GM10847 (cell line): ENCODE results near the gene BOD1L1.

Experiments
- POLR2A ChIP-seq: IDR thresholded peaks from 2 replicates; pipeline ENCODE4 v1.6.1; 2011; ENCODE audit not compliant: insufficient read length; ENCODE audit errors: extremely low read depth

Gene BOD1L1

GRCh38 chr4:13539619-13540445 is 87.7 kb downstream of the BOD1L1 start:
- no peak for TF ChIP-seq POLR2A

DNA sequence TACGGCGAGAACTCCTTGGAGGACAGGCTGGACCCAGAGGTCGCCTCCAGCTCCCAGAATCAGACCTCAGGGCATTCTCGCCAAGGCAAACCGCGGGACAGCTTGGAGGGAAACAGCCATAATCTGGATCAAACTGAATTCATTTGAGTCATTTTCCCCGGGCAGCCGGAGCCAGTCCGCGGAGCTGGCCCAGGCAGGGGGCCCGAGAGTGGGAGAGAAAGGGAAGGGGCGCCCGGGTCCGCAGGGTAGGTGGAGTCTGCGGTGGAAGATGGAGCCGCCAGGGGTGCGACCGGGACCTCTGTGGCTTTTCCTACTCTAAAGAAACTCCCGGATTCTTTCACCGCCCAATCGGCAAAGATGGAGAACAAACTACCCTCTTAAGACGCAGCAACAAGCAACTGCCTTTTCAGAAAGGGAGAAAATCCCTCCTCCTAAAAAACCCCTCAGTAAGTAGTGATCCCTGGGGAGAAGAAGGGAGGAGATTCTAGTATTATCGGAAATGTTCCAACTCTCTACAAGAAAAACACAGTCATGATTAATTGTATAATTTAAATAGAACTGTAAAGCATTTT is 88.4 kb downstream of the BOD1L1 start:
- TF ChIP-seq POLR2A: no peak

GRCh38 chr4:13538427-13538973 is 89.0 kb downstream of the BOD1L1 start:
- no peak for TF ChIP-seq POLR2A

DNA sequence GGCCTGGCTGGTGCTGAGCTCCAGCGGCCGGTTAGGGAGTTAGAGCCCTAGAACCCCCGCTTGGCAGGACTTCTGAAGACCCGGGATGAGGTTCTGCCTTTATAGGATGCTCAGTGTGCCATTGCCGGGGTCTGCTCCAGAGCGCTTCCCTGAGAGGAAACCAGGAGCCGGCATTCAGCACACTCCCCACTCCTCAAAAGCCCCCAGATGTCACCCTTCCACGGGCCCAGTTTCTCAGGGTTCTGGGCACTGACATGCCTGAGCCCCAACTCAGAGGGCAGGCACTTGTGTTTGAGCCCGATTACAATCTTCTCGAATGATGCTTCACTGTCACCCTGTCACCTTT is 89.7 kb downstream of the BOD1L1 start:
- no peak for TF ChIP-seq POLR2A

GRCh38 chr4:13537011-13537831 is 90.3 kb downstream of the BOD1L1 start:
- no peak for TF ChIP-seq POLR2A

- TF ChIP-seq POLR2A: no peak
Observed at GRCh38 chr4:13536607-13537006, 90.9 kb downstream of the BOD1L1 start.

- TF ChIP-seq POLR2A: no peak
Observed at GRCh38 chr4:13535708-13536361, 91.7 kb downstream of the BOD1L1 start.

GRCh38 chr4:13535118-13535517 is 92.4 kb downstream of the BOD1L1 start:
- no peak for TF ChIP-seq POLR2A

DNA sequence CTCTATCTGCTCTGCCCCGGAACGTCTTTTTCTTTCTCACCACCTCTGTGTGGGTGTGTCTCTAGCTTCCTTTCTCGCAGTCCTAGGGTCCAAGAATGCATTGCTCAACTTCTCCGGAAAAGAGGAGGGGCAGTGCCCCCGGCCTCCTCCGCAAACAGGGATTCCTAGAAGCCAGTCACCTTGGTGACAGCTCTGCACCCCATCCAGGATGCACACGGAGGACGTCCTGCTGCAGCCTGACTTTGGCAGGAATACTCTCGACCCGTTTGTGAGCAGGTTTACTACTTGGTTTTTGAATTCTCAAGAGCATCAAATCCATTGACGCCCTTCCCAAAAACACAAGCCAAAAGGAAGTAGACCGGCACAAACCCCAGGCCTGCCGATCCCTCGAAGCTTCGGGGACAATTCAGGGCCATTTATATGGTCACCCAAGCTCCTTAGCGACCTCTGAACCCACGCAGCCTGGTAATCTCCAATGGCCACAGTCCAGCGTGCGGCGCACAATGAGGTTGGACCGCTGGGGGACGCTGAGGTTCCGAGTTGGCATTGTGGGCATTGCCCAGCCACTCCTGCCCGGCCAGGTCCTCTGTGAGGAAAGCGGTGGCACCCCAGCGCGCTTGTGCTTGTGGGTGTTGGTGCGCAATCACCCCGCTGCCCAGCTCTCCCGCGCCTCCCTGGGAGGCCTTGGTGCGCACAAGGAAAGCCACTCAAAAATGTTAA is 93.0 kb downstream of the BOD1L1 start:
- no peak for TF ChIP-seq POLR2A

DNA sequence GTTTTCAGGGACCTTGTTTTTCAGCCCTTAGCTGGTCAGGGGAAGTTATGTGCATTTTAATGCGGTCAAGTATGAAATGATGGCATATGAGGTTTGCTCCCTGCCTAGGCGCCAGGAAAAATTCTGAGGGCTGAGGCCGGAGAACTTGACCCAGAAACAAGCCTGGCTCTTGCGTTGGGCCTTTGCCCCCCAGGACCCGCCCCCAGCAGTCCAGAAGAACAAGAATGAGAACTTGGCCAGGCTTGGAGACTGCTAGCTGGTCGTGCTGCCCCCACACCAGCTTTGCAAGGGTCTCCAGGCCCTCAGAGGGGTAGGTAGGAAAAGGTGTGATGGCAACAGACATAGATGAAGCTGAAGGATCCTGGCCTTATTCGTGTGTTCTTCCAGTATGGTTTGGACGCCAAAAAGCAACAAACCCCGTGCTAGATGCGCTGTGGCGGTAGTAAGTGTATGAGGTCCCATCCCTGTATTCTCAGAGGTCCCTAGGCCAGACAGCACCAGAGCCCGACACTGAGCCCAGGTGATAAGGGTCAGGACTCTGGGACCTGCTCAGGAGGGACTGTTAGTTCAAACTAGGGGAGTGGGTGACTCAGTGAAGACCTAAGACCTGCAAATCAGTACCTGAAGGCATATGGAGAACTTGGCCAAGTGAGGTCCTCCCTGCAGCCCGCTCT is 93.7 kb downstream of the BOD1L1 start:
- no peak for TF ChIP-seq POLR2A

- TF ChIP-seq POLR2A: no peak
Observed at GRCh38 chr4:13531625-13531998, 95.9 kb downstream of the BOD1L1 start.

- TF ChIP-seq POLR2A: no peak
Observed at GRCh38 chr4:13530823-13531624, 96.5 kb downstream of the BOD1L1 start.
